Prostate gland (tissue), 2 donors: Measurements from ENCODE around the gene SPP2.

Experiments
- POLR2A ChIP-seq: fragments of 450-650 bp; IDR thresholded peaks from one replicate; pipeline ENCODE4 v1.6.1; 2016; ENCODE audit warnings: antibody characterized with exemption, mild to moderate bottlenecking
- POLR2AphosphoS5 ChIP-seq: sonication (generic); formaldehyde crosslinking; IDR thresholded peaks from one replicate; pipeline ENCODE4 v1.6.1; 2017; ENCODE audit warnings: antibody characterized with exemption
- TF ChIP-seq, protein P1 (sequence below), 4 experiments: fragments of 200-600 bp in 2 of 4; fragments of 450-650 bp in 2 of 4; sonication (generic) in 2 of 4; IDR thresholded peaks; 1 replicate in 3 of 4; 2 replicates in 1 of 4; pipeline ENCODE4 v1.5.1; 2016 to 2019; ENCODE audit warnings: antibody characterized with exemption in 4 of 4, mild to moderate bottlenecking in 2 of 4, moderate library complexity in 2 of 4

DNA sequence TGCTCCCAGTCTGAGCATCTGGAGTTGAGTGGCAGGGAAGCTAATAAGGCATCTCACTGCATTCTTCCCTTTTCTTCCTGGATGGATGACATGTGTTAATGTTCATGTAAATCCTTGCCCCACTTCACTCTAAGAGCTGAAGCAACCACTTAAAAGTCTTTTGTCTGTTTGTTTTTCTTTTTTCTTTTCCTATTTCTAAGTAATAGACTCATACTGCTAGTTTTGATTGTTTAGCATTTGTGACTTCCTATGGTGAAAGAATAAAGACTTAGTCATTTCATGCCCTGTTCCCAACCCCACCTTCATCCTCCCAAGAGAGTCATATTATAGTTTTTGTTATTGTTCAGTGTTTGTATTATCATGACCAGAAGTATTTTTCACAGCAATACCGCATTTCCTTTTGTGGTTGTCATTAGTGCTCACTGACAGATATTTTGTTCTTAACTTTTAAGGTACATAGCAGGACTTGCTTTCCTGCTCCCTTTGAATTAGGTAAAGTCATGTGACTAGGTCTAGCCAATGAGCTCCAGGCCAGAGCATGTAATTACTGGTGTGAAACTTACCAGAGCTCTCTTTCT, 18.1 kb upstream of the SPP2 start:
- TF ChIP-seq, protein P1, sequence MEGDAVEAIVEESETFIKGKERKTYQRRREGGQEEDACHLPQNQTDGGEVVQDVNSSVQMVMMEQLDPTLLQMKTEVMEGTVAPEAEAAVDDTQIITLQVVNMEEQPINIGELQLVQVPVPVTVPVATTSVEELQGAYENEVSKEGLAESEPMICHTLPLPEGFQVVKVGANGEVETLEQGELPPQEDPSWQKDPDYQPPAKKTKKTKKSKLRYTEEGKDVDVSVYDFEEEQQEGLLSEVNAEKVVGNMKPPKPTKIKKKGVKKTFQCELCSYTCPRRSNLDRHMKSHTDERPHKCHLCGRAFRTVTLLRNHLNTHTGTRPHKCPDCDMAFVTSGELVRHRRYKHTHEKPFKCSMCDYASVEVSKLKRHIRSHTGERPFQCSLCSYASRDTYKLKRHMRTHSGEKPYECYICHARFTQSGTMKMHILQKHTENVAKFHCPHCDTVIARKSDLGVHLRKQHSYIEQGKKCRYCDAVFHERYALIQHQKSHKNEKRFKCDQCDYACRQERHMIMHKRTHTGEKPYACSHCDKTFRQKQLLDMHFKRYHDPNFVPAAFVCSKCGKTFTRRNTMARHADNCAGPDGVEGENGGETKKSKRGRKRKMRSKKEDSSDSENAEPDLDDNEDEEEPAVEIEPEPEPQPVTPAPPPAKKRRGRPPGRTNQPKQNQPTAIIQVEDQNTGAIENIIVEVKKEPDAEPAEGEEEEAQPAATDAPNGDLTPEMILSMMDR (IDR thresholded peaks at IDR 0.05) = no peak
- TF ChIP-seq POLR2AphosphoS5 (no peak), POLR2A (no peak)
